GM12864 (cell line): ENCODE measurements around the gene GALNTL6.

Experiments used
- DNase-seq: peaks from one replicate; pipeline ENCODE4 v3.0.0-alpha.2; 2011; ENCODE audit warnings: low read depth
- H3K4me3 ChIP-seq: 2 replicates; pipeline ENCODE4 v1.5.1; 2011; ENCODE audit warnings: mild to moderate bottlenecking, low read depth, low read length, control low read depth
- TF ChIP-seq, protein P1 (sequence below): IDR thresholded peaks from 2 replicates; pipeline ENCODE4 v1.5.1; 2011; ENCODE audit warnings: low read depth, mild to moderate bottlenecking, moderate library complexity, low read length, control low read depth, inconsistent platforms; ENCODE audit errors: missing control alignments

Gene GALNTL6

GRCh38 chr4:172777729-172778431, 964.7 kb downstream of the GALNTL6 start:
- H3K4me3 ChIP-seq, result no peak overlapping the region
- DNase-seq, result no peak
- TF ChIP-seq, protein P1, sequence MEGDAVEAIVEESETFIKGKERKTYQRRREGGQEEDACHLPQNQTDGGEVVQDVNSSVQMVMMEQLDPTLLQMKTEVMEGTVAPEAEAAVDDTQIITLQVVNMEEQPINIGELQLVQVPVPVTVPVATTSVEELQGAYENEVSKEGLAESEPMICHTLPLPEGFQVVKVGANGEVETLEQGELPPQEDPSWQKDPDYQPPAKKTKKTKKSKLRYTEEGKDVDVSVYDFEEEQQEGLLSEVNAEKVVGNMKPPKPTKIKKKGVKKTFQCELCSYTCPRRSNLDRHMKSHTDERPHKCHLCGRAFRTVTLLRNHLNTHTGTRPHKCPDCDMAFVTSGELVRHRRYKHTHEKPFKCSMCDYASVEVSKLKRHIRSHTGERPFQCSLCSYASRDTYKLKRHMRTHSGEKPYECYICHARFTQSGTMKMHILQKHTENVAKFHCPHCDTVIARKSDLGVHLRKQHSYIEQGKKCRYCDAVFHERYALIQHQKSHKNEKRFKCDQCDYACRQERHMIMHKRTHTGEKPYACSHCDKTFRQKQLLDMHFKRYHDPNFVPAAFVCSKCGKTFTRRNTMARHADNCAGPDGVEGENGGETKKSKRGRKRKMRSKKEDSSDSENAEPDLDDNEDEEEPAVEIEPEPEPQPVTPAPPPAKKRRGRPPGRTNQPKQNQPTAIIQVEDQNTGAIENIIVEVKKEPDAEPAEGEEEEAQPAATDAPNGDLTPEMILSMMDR, result no peak

GRCh38 chr4:172778583-172778982, 965.4 kb downstream of the GALNTL6 start:
- TF ChIP-seq, protein P1, result no peak
- no peak for DNase-seq
- no peak overlapping the region for H3K4me3 ChIP-seq

GRCh38 chr4:172780566-172781081, 967.4 kb downstream of the GALNTL6 start:
- TF ChIP-seq, protein P1, result no peak
- no peak for DNase-seq
- no peak overlapping the region for H3K4me3 ChIP-seq

DNA sequence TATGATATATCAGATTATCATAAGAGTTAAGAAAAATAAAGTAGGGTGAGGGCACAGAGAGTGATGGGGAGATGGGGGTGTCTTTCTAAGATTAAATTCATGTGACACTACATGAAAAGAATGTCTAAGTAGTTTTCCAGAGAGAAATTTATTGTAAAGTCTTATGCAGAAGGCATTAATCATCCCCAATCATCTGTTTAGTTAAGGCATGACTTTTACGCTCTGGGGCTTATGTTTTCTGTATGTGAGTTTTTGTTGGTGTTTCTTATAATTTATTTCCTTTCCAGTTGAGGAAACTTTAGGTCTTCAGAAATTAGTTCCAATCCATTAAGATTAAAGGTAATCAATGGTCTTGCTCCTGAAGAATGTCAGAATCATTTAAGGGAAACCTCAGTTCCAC, 972.4 kb downstream of the GALNTL6 start:
- no peak overlapping the region for H3K4me3 ChIP-seq
- TF ChIP-seq, protein P1, result no peak
- no peak for DNase-seq

DNA sequence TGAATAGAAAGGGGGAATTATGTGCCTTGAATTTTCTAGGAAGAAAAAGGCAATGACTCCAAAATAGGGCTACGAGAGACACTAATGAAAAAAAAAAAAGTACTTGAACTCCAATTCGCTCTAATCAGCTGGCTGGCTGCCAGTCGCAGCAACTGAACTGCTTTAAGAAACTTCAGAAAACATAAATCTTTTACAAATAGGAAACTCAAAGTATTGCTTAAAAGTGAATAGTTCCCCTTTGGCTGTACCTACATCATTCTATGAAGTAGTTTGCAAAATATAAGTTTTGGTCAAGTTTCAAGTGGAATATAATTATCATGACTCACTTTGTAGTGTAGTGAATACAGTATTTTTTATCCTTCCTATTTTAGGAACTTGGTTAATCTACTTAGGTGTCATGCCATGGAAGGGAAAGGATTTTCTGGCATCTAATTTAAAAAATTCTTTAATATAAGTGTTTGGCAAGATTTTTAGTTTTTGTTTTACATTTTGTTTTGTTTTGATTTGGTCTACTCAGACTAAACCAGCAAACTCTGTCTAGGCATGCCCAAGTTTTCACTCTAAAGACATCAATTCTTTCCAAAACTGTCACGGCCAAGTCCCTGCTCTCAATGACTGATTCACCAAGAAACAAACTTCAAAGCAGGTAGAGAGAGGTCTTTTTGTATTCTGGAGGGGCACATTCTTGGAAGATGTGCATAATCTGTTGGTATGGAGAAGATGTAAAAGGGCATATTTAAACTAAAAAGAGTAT, 973.0 kb downstream of the GALNTL6 start:
- DNase-seq, result no peak

DNA sequence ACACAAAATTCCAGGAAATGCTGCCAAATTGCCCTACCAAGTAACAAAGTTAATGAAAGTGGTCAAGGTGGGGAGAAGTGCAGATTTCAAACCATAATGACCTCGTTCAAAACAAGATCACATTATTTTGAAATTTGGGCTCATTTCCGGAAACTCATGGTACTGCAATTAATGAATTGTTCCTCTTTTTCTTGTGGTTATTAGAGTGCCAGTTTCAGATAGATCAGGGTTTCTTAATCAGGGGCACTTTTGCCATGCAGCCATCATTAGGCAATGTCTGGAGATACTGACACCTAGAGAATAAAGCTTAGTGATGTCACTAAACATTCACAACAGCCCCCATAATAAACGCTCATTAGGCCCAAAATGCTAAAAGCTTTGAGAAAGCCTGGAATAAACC, 973.9 kb downstream of the GALNTL6 start:
- TF ChIP-seq, protein P1, result no peak
- DNase-seq, result no peak
- no peak overlapping the region for H3K4me3 ChIP-seq

More for the DNA sequence above, 973.0 kb downstream of the GALNTL6 start:
- H3K4me3 ChIP-seq, result no peak overlapping the region
- TF ChIP-seq, protein P1, result no peak

DNA sequence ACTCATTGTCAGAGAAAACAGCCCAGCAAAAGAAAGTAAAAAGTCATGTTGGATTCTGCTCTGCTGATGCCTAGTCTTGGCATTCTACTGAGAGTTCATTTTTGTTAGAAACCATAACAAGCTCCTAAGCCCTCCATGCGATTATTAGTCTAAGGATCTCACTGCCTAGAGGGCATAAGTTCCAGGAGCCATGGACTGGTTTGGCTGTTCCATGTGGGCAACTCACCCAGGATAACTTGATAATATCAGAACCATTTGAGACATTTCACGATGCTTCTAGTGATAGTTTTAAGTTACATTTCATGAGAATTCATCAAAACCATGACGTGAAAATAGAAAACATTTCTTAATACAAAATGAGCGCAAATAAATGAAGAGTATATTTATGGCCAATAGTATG, 978.6 kb downstream of the GALNTL6 start:
- DNase-seq, result no peak
- H3K4me3 ChIP-seq, result no peak overlapping the region
- TF ChIP-seq, protein P1, result no peak
